Hematopoietic multipotent progenitor cell treated with erythropoietin and hydrocortisone succinate and interleukin-3 and kit ligand, for 15 days (in vitro differentiated cells): ENCODE data around the gene ETV2.
"Not testable (repeated sequence)": the region's sequence is repeated elsewhere in the genome, so short reads cannot be mapped to it uniquely, and the experiment has no call there.

Experiments
- DNase-seq: peaks from one replicate; pipeline ENCODE4 v3.0.0-alpha.2; 2015; ENCODE audit warnings: low spot score

ETV2 gene

GRCh38 chr19:35641515-35642151 lies at the start of gene ETV2:
TSS of gene ETV2 (plus strand) at chr19:35641745. CDS start at chr19:35642461, 716 bp downstream.
- peak; percentile 15 for DNase-seq

DNA sequence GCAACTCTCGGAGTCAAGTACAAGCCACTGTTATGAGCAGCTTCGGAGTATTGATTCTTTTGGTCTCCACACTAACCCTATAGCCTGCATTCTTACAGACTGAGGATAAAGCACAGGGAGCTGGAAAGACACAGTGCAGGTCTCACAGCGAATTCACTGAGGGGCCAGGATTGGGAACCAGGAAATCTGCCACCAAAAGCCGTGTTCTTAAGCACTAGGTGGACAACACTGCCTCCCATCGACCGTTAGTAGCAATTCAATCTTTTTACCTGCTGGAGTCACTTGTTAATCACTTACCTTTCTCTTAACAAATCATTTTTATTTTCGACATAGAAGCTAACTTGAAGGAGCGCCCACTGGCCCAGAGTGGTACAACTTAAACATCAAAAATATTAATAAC lies 49.3 kb upstream of the ETV2 start:
- DNase-seq: peak; percentile 18

DNA sequence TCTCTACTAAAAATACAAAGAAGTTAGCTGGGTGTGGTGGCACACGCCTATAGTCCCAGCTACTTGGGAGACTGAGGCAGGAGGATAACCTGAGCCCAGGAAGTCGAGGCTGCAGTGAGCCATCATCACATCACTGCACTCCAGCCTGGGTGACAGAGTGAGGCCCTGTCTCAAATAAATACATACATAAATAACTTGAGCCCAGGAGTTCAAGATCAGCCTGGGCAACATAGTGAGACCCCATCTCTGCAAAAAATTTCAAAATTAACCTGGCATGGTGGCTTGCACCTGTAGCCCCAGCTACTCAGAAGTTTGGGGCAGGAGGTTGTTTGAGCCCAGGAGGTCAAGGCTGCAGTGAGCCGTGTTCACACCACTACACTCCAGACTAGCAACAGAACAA lies 46.5 kb upstream of the ETV2 start:
- not testable (repeated sequence) for DNase-seq

DNA sequence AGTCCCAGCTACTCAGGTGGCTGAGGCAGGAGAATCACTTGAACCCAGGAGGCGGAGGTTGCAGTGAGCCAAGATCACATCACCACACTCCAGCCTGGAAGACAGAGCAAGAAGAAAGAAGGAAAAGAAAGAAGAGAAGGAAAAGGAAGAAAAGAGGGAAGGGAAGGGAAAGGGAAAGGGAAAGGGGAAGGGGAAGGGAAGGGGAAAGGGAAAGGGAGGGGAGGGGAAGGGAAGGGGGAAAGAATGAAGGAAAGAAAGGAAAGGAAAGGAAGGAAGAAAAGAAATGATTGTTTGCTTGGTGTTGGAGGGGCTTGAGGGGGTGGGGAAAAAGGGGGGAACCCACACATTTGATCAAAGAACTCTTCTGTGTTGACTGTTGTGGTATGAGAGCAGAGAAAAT lies 45.6 kb upstream of the ETV2 start:
- DNase-seq: no peak

GRCh38 chr19:35596366-35596999 lies 45.1 kb upstream of the ETV2 start:
- DNase-seq: peak; percentile 5

DNA sequence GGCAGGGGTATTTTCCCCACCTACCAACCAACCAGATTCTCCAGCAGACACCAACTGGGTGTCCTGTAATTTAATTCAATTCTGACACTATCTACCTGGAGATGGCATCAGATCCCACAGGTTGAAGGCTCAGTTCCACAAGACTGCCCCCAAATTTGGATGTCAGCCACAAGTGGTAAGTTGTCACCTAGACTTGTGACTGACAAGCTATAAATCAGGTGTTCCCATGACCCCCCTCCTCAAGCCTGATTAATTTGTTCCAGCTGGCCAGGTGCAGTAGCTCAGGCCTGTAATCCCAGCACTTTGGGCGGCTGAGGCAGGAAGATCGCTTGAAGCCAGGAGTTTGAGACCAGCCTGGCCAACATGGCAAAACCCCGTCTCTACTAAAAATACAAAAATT lies 39.6 kb upstream of the ETV2 start:
- DNase-seq: no peak

DNA sequence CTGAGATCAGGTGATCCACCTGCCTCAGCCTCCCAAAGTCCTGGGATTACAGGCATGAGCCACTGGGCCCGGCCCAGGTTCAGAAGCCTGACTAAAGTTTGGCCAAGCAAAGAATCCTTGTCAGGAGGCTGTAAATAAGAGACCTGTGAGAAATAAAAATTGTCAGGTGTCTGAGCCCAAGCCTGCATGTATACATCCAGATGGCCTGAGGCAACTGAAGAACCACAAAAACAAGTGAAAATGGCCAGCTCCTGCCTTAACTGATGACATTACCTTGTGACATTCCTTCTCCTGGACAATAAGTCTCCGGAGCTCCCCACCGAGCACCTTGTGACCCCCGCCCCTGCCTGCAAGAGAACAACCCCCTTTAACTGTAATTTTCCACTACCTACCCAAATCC lies 37.1 kb upstream of the ETV2 start:
- not testable (repeated sequence) for DNase-seq

DNA sequence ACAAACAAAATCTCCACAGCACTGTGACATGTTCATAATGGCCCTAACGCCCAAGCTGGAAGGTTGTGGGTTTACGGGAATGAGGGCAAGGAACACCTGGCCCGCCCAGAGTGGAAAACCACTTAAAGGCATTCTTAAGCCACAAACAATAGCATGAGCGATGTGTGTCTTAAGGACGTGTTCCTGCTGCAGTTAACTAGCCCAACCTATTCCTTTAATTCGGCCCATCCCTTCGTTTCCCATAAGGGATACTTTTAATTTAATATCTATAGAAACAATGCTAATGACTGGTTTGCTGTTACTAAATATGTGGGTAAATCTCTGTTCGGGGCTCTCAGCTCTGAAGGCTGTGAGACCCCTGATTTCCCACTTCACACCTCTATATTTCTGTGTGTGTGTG lies 34.4 kb upstream of the ETV2 start:
- not testable (repeated sequence) for DNase-seq

GRCh38 chr19:35607661-35608060 lies 33.9 kb upstream of the ETV2 start:
- no peak for DNase-seq

GRCh38 chr19:35608251-35608650 lies 33.3 kb upstream of the ETV2 start:
- DNase-seq: no peak

- DNase-seq: no peak
Measured at GRCh38 chr19:35609851-35610353, 31.6 kb upstream of the ETV2 start.

- DNase-seq: no peak
Measured at GRCh38 chr19:35612224-35612558, 29.4 kb upstream of the ETV2 start.

DNA sequence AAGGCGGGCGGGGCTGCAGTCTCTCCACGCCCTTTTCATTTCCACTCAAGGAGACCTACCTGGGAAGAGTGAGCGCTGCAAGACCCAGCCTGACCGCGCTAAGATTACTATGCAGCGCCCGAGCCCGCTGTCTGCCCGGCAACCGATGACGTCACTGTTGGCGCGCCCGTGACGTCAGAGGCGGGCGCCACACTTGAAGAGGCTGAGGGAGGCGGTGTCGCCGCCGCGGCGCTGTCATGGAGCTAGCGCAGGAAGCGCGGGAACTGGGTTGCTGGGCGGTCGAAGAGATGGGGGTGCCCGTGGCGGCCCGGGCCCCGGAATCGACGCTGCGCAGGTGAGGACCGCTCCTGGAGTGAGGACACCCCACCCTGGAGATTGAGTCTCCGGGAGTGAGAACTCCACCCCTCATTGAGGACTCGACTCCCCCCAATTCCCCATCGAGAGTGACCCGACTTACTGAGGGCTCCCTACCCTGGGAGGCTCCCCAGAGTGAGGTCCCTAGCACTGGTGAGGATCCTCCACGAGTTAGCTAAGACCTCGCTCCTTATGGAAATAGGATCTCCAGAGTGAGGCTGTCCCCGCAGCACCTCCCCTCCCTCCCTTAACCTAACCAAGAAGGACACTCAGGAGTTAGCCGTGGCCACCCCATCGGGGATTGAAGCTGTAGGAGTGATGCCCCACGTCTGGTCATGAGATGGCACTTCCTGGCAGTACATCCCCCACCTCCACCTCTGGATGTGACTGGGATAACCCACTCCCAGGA lies 28.8 kb upstream of the ETV2 start, which contains the start of gene HAUS5:
Gene HAUS5 (plus strand): TSS at position 177 of the 763 bp plus-strand sequence. CDS start 60 bp downstream, at position 237.
- peak; percentile 92 for DNase-seq

- no peak for DNase-seq
Measured at GRCh38 chr19:35613574-35613973, 28.0 kb upstream of the ETV2 start.

- no peak for DNase-seq
Measured at GRCh38 chr19:35615036-35615435, 26.5 kb upstream of the ETV2 start.

GRCh38 chr19:35618857-35619256 lies 22.7 kb upstream of the ETV2 start:
- DNase-seq: no peak

DNA sequence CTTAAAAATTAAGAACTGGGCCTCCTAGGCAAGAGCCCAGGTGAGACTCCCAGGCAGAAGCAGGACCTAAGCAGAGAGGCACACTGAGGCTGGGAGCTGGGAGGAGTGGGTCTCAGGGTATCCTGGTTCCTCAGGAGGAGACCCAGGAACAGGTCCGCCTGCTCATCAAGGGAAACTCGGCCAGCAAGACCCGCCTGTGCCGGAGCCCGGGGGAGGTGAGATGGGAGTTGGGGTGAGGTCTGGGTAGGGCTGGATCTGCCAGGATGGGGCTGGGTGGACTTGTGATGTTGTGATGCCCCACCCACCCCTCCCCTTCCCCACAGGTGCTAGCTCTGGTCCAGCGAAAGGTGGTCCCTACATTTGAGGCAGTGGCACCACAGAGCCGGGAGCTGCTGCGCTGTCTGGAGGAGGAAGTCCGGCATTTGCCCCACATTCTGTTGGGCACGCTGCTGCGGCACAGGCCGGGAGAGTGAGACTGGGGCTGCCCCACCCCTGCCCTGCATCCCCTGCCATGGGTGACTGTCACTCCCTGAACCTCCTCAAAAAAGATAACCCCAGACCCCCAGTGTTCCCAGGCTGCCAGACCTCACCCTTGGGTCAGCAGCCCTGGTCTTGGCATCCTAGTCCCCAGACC lies 22.1 kb upstream of the ETV2 start:
- no peak for DNase-seq

DNA sequence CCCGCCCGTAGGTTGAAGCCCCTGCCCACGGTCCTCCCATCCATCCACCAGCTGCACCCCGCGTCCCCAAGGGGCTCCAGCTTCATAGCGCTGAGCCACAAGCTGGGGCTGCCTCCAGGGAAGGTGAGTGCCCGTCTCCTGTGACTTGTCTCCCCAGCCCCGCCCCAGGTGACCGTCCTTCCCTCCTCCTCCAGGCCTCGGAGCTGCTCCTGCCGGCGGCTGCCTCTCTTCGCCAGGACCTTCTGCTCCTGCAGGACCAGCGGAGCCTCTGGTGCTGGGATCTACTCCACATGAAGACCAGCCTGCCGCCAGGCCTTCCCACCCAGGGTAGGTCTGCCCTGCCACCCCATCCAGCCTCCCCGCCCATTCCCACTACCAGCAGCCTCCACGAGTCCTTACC lies 21.5 kb upstream of the ETV2 start:
- no peak for DNase-seq

GRCh38 chr19:35621708-35622107 lies 19.8 kb upstream of the ETV2 start:
- no peak for DNase-seq

DNA sequence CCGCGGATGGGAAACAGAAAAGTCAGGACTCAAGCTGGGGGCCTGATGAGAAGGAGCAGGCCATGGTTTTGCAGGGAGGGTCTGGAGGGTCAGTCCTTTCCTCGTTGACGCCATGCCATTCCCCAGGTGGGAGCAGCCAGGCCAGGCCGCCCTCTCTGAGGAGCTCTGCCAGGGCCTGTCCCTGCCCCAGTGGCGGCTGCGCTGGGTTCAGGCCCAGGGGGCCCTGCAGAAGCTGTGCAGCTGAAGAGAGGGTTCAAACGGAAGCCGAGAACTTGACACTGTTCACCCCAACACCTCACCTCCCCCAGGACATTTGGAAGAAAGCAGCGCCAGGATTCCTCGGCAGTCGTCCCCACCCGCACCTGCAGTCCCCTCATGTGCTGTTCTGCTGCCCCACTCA lies 18.8 kb upstream of the ETV2 start:
- DNase-seq: no peak

DNA sequence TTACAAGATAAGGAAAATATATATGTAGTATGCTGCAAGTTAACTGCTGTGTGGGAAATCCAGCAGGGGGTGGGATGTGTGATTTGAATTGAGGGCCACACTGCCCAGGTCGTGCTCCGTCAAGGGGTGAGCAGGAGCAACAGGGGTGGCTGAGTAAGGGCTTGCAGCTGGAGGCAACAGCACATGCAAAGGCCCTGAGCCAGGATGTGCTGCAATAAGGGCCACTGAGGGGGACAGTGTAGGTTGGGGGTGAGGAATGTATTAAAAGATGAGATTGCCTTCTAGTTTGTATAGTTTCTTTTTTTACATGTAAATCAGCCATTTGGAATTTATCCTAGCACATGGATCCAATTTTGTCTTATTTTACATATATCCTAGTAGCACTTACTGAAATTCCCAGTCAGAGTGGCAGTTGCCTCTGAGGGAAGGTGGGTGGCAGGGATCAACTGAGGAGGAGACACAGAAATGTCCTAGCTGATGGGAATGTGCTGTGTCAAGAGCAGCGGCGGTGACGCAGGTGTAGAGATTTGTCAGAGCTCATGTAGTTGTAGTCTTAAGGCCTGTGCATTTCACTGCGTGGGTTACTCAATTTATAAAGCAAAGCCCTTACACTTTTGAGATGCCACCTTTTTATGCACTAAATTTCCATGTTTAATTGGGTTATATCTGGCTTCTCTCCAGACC lies 18.1 kb upstream of the ETV2 start:
- DNase-seq: no peak

DNA sequence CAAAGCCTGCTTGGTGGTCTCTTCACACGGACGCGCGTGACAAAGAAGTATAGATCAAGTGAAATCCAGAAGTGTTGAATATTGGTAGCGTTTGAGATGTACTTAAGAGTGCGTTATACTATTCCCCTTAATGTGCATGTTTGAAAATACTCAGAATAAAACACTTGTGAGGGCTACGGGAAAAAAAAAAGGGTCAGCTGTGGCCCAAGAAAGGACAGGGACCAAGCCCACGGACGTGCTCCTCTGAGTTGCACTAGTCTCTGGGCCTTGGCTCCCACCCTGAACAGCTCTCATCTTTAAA lies 13.3 kb upstream of the ETV2 start:
- DNase-seq: no peak
